GM23248 (cell line): ENCODE results near the gene CYB5D1. TPM values are rescaled to one million over a fixed set of nuclear protein-coding genes. Genes with fewer than 3 reads are reported as not detected.
A peak's percentile ranks its signal among the peaks of the same experiment; 100 is the strongest.

Source experiments
- DNase-seq: peaks from one replicate; pipeline ENCODE4 v3.0.0-alpha.2; 2015
- H2AFZ ChIP-seq: fragments of 200-600 bp; sonication (generic); 2 replicates; pipeline ENCODE4 v1.6.1; 2016; ENCODE audit warnings: antibody characterized with exemption
- H3F3A ChIP-seq: fragments of 200-600 bp; sonication (generic); 2 replicates; pipeline ENCODE4 v1.6.1; 2016; ENCODE audit warnings: mild to moderate bottlenecking, antibody characterized with exemption, mixed run types; ENCODE audit not compliant: insufficient read depth
- H3K27ac ChIP-seq: fragments of 200-600 bp; sonication (generic); 2 replicates; pipeline ENCODE4 v1.5.1; 2016; ENCODE audit warnings: mild to moderate bottlenecking
- H3K27me3 ChIP-seq: fragments of 200-600 bp; sonication (generic); replicated peaks from 2 replicates; pipeline ENCODE4 v1.6.1; 2016; ENCODE audit warnings: mild to moderate bottlenecking; ENCODE audit not compliant: insufficient read depth
- H3K36me3 ChIP-seq: fragments of 200-600 bp; sonication (generic); 2 replicates; pipeline ENCODE4 v1.6.1; 2016; ENCODE audit warnings: low read depth, mild to moderate bottlenecking
- H3K4me1 ChIP-seq: fragments of 200-600 bp; sonication (generic); 2 replicates; pipeline ENCODE4 v1.6.1; 2016; ENCODE audit warnings: mild to moderate bottlenecking; ENCODE audit not compliant: insufficient read depth
- H3K4me2 ChIP-seq: fragments of 200-600 bp; sonication (generic); one replicate; pipeline ENCODE4 v1.6.1; 2016; ENCODE audit warnings: mild to moderate bottlenecking; ENCODE audit not compliant: unreplicated experiment
- H3K4me3 ChIP-seq: fragments of 200-600 bp; sonication (generic); 2 replicates; pipeline ENCODE4 v1.5.1; 2016; ENCODE audit warnings: mild to moderate bottlenecking
- H3K79me2 ChIP-seq: fragments of 200-600 bp; sonication (generic); 2 replicates; pipeline ENCODE4 v1.6.1; 2016; ENCODE audit warnings: mild to moderate bottlenecking; ENCODE audit not compliant: insufficient read depth
- H3K9ac ChIP-seq: fragments of 200-600 bp; sonication (generic); 2 replicates; pipeline ENCODE4 v1.6.1; 2016; ENCODE audit warnings: mild to moderate bottlenecking
- H3K9me2 ChIP-seq: fragments of 200-600 bp; sonication (generic); 2 replicates; pipeline ENCODE4 v1.6.1; 2016; ENCODE audit warnings: mixed run types, mild to moderate bottlenecking, moderate library complexity; ENCODE audit not compliant: insufficient read depth
- H3K9me3 ChIP-seq: fragments of 200-600 bp; sonication (generic); one replicate; pipeline ENCODE4 v1.6.1; 2017; ENCODE audit warnings: low read depth
- H4K20me1 ChIP-seq: fragments of 200-600 bp; sonication (generic); 2 replicates; pipeline ENCODE4 v1.6.0; 2016; ENCODE audit not compliant: insufficient read depth
- EZH2 ChIP-seq: fragments of 200-600 bp; sonication (generic); IDR thresholded peaks from 2 replicates; pipeline ENCODE4 v1.6.1; 2018; ENCODE audit warnings: antibody characterized with exemption, mild to moderate bottlenecking; ENCODE audit not compliant: insufficient read depth, poor library complexity, severe bottlenecking
- EZH2phosphoT487 ChIP-seq: fragments of 200-600 bp; sonication (generic); IDR thresholded peaks from 2 replicates; pipeline ENCODE4 v1.6.1; 2018; ENCODE audit warnings: antibody characterized with exemption, moderate library complexity, mild to moderate bottlenecking, low read depth; ENCODE audit not compliant: insufficient read depth
- WGBS, 2 experiments: methylation state at CpG; one replicate each; pipeline ENCODE4 v1.1.6; 2015 to 2017; ENCODE audit warnings: low lambda C conversion rate in 2 of 2, low coverage in 1 of 2; ENCODE audit errors: missing lambda C conversion rate in 2 of 2; 5-methylcytosine and 5-hydroxymethylcytosine counted together
- in situ Hi-C: fragments of 300-500 bp; cut with MboI; formaldehyde crosslinking; loops from 2 replicates; pipeline ENCODE4 v1.15.0; 2020
- polyA plus RNA-seq: library from polyadenylated mRNA; unstranded; fragments of >200 nt; fragmentation: Nextera tagmentation; extraction: Ambion mirVana; gene quantifications from 2 replicates; pipeline ENCODE4 v1.2.1, GENCODE V29; 2016
- total RNA-seq: library from RNA; depleted of rRNA; stranded (reverse); fragments of >200 nt; shearing (Covaris generic); gene quantifications from 2 replicates; pipeline ENCODE4 v1.2.3, GENCODE V29; 2014

The CYB5D1 gene
- total and polyA plus RNA-seq, 2 experiments from 2014 or later, result 9.9 to 11.0 TPM

DNA sequence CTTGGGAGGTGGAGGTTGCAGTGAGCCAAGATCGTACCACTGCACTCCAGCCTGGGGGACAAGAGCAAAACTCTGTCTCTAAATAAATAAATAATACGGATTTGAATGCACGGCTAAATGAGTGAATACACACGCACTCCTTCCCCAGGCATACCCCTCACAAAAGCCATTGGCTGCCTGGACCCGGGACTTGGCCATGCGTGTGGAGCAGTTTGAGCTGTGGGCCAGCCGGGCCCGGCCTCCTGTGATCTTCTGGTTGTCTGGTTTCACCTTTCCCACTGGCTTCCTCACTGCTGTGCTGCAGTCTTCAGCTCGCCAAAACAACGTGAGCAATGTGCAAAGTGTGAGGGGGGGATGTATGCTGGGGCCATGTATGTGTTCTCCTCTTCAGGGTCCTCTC, 25.4 kb upstream of the CYB5D1 start:
- no peak for DNase-seq
- Histone ChIP-seq H2AFZ (no peak overlapping the region), H3K27ac (no peak overlapping the region), H3K36me3 (no peaks in the 10 kb centered on the region), H3K79me2 (peaks cover 6% of the 10 kb centered on the region; the same call in 1 of the 2 replicates), H3K4me1 (peaks cover 9% of the 10 kb centered on the region), H3K4me3 (no peak overlapping the region), H3K9me3 (no peaks in the 10 kb centered on the region), H3K4me2 (no peak overlapping the region), H4K20me1 (no peaks in the 10 kb centered on the region), H3K9ac (no peak overlapping the region), H3F3A (peaks cover 7% of the 10 kb centered on the region; the same call in 1 of the 2 replicates), H3K9me2 (no peaks in the 10 kb centered on the region), H3K27me3 (no peaks in the 10 kb centered on the region)
- 55 to 56% methylated on average over 10 of the region's 10 CpGs for WGBS, 2 experiments
- in situ Hi-C loops, result loop anchor here (10.0 kb wide), 1 partner anchor 58 kb away; no protein-coding TSS in a partner anchor
- no peak for TF ChIP-seq EZH2phosphoT487
- no peak for TF ChIP-seq EZH2

DNA sequence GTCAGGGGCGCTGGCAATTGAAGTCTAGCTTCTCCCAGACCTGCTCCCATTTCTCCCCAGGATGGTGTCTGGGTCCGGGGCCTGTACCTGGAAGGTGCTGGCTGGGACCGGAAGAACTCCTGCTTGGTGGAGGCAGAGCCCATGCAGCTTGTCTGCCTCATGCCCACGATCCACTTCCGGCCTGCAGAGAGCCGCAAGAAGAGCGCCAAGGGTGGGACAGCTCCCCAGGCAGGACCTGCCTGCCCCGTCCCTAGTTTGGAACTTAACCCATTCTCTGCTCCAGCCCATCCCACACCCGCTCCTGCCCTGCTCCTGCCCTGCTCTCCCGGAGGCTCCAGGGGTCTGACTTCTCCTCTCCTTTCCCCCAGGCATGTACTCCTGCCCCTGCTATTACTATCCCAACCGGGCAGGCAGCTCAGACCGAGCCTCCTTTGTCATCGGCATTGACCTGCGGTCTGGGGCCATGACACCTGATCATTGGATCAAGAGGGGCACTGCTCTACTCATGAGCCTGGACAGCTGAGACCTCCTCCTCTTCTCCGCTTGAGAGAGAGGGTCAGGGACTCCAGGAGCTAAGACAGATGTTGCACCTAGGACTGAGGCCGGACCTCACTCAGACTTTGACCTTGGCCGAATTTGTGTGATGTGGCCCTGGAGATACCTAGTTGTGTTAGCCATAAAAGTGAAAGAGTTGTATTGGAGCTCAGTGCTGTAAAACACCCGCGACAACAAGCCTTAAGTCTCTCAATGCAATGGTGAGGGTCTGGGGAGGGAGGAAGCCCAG, 24.6 kb upstream of the CYB5D1 start:
- H3K79me2 ChIP-seq, result peaks cover 10% of the 10 kb centered on the region; the same call in 1 of the 2 replicates
- TF ChIP-seq EZH2phosphoT487 (no peak), EZH2 (no peak)
- no peak overlapping the region for H3K27ac ChIP-seq
- H2AFZ ChIP-seq, result peak overlapping the region; percentile 79
- no peaks in the 10 kb centered on the region for H3K36me3 ChIP-seq
- no peaks in the 10 kb centered on the region for H3K27me3 ChIP-seq
- H3K4me3 ChIP-seq, result peak overlapping the region; percentile 83
- no peak for DNase-seq
- no peaks in the 10 kb centered on the region for H3K9me3 ChIP-seq
- no peaks in the 10 kb centered on the region for H3K9me2 ChIP-seq
- peaks cover 15% of the 10 kb centered on the region for H3K4me1 ChIP-seq
- 0 out of 2 replicates have a peak overlapping the region, but pooled peaks have one; percentile 96 for H3K9ac ChIP-seq
- peaks cover 9% of the 10 kb centered on the region; the same call in 1 of the 2 replicates for H3F3A ChIP-seq
- peak overlapping the region; percentile 81 for H3K4me2 ChIP-seq
- H4K20me1 ChIP-seq, result no peaks in the 10 kb centered on the region
- in situ Hi-C loops, result loop anchor here (10.0 kb wide), 1 partner anchor 58 kb away; no protein-coding TSS in a partner anchor
- WGBS, 2 experiments, result 16 to 19% methylated on average over 19 of the region's 19 CpGs

DNA sequence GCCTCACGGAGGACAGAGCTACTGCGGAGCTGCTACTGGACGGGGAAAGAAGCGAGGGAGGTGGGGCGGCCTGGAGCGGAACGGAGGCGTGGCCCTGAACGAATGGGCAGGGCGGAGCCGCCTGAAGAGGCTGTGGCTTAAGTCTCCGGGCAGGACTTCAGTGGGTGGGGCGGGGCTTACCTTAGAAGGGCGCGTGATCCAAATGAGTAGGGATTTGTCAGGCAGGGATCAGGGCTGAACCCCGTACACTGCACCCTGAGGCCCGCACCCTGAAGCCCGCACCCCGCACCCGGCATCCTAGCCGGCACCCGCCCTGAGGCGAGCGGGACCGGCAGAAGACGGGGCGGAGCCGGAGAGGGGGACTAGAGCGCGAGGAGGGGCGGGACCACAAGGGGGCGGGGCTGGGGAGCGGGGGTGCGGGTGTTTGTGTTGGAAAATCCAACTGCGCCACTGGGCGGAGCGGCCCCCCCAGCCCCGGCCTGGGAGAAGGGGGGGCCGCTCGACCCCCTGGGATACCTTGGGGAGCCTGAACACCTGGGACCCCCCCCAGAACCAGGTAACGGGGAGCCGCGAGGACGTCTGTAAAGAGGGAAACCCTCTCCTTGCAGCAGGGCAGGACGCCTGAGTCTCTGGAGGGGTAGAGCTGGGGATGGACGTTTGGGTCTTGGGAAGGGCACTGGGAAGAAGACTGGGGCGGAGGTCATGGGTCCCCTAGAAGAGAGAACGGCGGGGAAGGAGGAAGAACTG, 23.8 kb upstream of the CYB5D1 start, which contains the start of gene KDM6B:
Gene KDM6B, plus strand, starts transcription at position 423 of the 747 bp plus-strand sequence. CDS start 11,338 bp downstream, outside the sequence.
- TF ChIP-seq EZH2 (no peak), EZH2phosphoT487 (no peak)

DNA sequence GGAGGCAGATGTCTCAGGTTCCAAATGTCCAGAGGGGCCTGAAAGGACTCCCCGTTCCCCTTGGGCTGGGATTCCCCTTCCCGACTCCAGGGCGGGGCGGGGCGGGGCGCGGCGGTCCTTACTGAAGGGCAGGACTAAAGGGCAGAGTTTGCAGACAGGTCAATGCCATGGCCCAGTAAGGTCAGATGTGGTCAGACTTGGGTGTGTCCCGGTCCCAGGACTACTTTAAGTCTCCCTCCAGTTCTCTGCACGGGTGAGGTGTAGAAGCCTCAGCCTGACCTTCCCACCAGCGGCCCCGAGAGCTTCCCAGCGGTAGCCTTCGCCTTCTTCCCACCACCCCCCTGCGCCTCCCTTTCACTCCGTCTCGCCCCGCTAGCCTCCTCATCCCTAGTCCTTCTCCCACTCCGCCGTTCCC, 23.3 kb upstream of the CYB5D1 start:
- WGBS, 2 experiments, result 2% methylated on average over 8 to 20 of the region's 20 CpGs
- DNase-seq, result peak; percentile 61
- TF ChIP-seq EZH2phosphoT487, result no peak
- TF ChIP-seq EZH2, result no peak
- Histone ChIP-seq H3K4me2 (peak overlapping the region; percentile 81), H3K27me3 (no peaks in the 10 kb centered on the region), H3K9me3 (no peaks in the 10 kb centered on the region), H3K9me2 (no peaks in the 10 kb centered on the region), H2AFZ (peak overlapping the region; percentile 79), H3F3A (peaks cover 9% of the 10 kb centered on the region; the same call in 1 of the 2 replicates), H3K36me3 (no peaks in the 10 kb centered on the region), H3K4me3 (peak overlapping the region; percentile 83), H3K9ac (peak overlapping the region; percentile 96), H4K20me1 (no peaks in the 10 kb centered on the region), H3K27ac (peak overlapping the region; percentile 97), H3K79me2 (peaks cover 20% of the 10 kb centered on the region), H3K4me1 (peaks cover 17% of the 10 kb centered on the region)
- in situ Hi-C loops, result loop anchor here (10.0 kb wide), 1 partner anchor 60 kb away; no protein-coding TSS in a partner anchor

More for the DNA sequence above, 23.8 kb upstream of the CYB5D1 start, which contains the start of gene KDM6B:
- Histone ChIP-seq H3K4me3 (peak within 1 kb of the TSS; percentile 83), H4K20me1 (no peaks in the 10 kb centered on the region), H3K27ac (peak within 1 kb of the TSS; percentile 97), H3K79me2 (peaks cover 15% of the 10 kb centered on the region), H3K27me3 (no peaks in the 10 kb centered on the region), H3K9me3 (no peaks in the 10 kb centered on the region), H3K4me2 (peak within 1 kb of the TSS; percentile 81), H3K9me2 (no peaks in the 10 kb centered on the region), H3K9ac (peak within 1 kb of the TSS; percentile 96), H3K36me3 (no peaks in the 10 kb centered on the region), H3K4me1 (peaks cover 17% of the 10 kb centered on the region), H3F3A (peaks cover 9% of the 10 kb centered on the region; the same call in 1 of the 2 replicates), H2AFZ (peak within 1 kb of the TSS; percentile 79)
- peak; percentile 98 for DNase-seq
- 1 to 2% methylated on average over 23 to 49 of the region's 49 CpGs for WGBS, 2 experiments
- in situ Hi-C loops, result loop anchor here (10.0 kb wide), 1 partner anchor 59 kb away; no protein-coding TSS in a partner anchor
